Activated T-helper 17 cell treated with anti-CD3 and anti-CD28 coated beads, Interleukin-2, amount 50 U/mL, for 72 hours (primary cell): ENCODE data around the gene SHC2. TPM values are rescaled to one million over a fixed set of nuclear protein-coding genes. Genes with fewer than 3 reads are reported as not detected.

Experiments
- ATAC-seq: fragments of 150-1000 bp; cut with Tn5 transposase; replicated peaks from 2 replicates; pipeline ENCODE4 v1.10.0; 2021; ENCODE audit warnings: mild to moderate bottlenecking, moderate library complexity
- H3K27ac Mint-ChIP-seq: one replicate; pipeline ENCODE4 v1.8.0; 2022; ENCODE audit warnings: mixed read lengths
- H3K27me3 Mint-ChIP-seq: one replicate; pipeline ENCODE4 v1.8.0; 2022; ENCODE audit warnings: mixed read lengths
- H3K36me3 Mint-ChIP-seq: one replicate; pipeline ENCODE4 v1.8.0; 2022; ENCODE audit warnings: low read depth, mild to moderate bottlenecking, mixed read lengths
- H3K4me1 Mint-ChIP-seq: one replicate; pipeline ENCODE4 v1.8.0; 2022; ENCODE audit warnings: mixed read lengths
- H3K4me3 Mint-ChIP-seq: one replicate; pipeline ENCODE4 v1.8.0; 2022; ENCODE audit warnings: mild to moderate bottlenecking, mixed read lengths
- H3K9me3 Mint-ChIP-seq: one replicate; pipeline ENCODE4 v1.8.0; 2022; ENCODE audit warnings: mixed read lengths
- total RNA-seq, 2 donors: library from RNA; stranded (reverse); gene quantifications; one replicate each; pipeline ENCODE4 v1.2.3, GENCODE V29; 2022

SHC2 gene
- total RNA-seq, 2 donors from 2014 or later = 0.26 TPM; not detected in 1

- H3K27ac Mint-ChIP-seq = no peak overlapping the region
- H3K4me3 Mint-ChIP-seq = no peak overlapping the region
- H3K4me1 Mint-ChIP-seq = peaks cover 5% of the 10 kb centered on the region
- no peaks in the 10 kb centered on the region for H3K9me3 Mint-ChIP-seq
- H3K36me3 Mint-ChIP-seq = no peaks in the 10 kb centered on the region
- peaks cover 10% of the 10 kb centered on the region for H3K27me3 Mint-ChIP-seq
- no peak for ATAC-seq
Observed at GRCh38 chr19:407511-408440, 53.1 kb downstream of the SHC2 start.

- peaks cover 5% of the 10 kb centered on the region for H3K4me1 Mint-ChIP-seq
- H3K4me3 Mint-ChIP-seq = no peak overlapping the region
- no peaks in the 10 kb centered on the region for H3K9me3 Mint-ChIP-seq
- H3K36me3 Mint-ChIP-seq = no peaks in the 10 kb centered on the region
- no peak for ATAC-seq
- peaks cover 10% of the 10 kb centered on the region for H3K27me3 Mint-ChIP-seq
- H3K27ac Mint-ChIP-seq = no peak overlapping the region
Observed at GRCh38 chr19:406971-407510, 53.8 kb downstream of the SHC2 start.

- Mint-ChIP-seq H3K27me3 (peaks cover 10% of the 10 kb centered on the region), H3K36me3 (no peaks in the 10 kb centered on the region), H3K27ac (no peak overlapping the region), H3K4me1 (peaks cover 5% of the 10 kb centered on the region), H3K4me3 (no peak overlapping the region), H3K9me3 (no peaks in the 10 kb centered on the region)
- no peak for ATAC-seq
Observed at GRCh38 chr19:406135-406781, 54.6 kb downstream of the SHC2 start.

GRCh38 chr19:405121-405965 is 55.5 kb downstream of the SHC2 start:
- no peaks in the 10 kb centered on the region for H3K36me3 Mint-ChIP-seq
- peaks cover 10% of the 10 kb centered on the region for H3K27me3 Mint-ChIP-seq
- ATAC-seq = no peak
- H3K27ac Mint-ChIP-seq = no peak overlapping the region
- H3K4me3 Mint-ChIP-seq = no peak overlapping the region
- H3K4me1 Mint-ChIP-seq = peaks cover 5% of the 10 kb centered on the region
- no peaks in the 10 kb centered on the region for H3K9me3 Mint-ChIP-seq

GRCh38 chr19:403221-404027 is 57.4 kb downstream of the SHC2 start:
- ATAC-seq = no peak
- no peak overlapping the region for H3K4me3 Mint-ChIP-seq
- no peaks in the 10 kb centered on the region for H3K9me3 Mint-ChIP-seq
- peaks cover 4% of the 10 kb centered on the region for H3K27me3 Mint-ChIP-seq
- no peaks in the 10 kb centered on the region for H3K36me3 Mint-ChIP-seq
- H3K4me1 Mint-ChIP-seq = no peaks in the 10 kb centered on the region
- H3K27ac Mint-ChIP-seq = no peak overlapping the region

GRCh38 chr19:402786-403185 is 58.0 kb downstream of the SHC2 start:
- Mint-ChIP-seq H3K27ac (no peak overlapping the region), H3K4me3 (no peak overlapping the region)
- no peak for ATAC-seq

GRCh38 chr19:401866-402511 is 58.8 kb downstream of the SHC2 start:
- H3K4me3 Mint-ChIP-seq = no peak overlapping the region
- H3K9me3 Mint-ChIP-seq = no peaks in the 10 kb centered on the region
- no peak for ATAC-seq
- H3K27me3 Mint-ChIP-seq = peaks cover 4% of the 10 kb centered on the region
- H3K4me1 Mint-ChIP-seq = no peaks in the 10 kb centered on the region
- no peaks in the 10 kb centered on the region for H3K36me3 Mint-ChIP-seq
- H3K27ac Mint-ChIP-seq = no peak overlapping the region

More at GRCh38 chr19:402786-403185, 58.0 kb downstream of the SHC2 start:
- no peaks in the 10 kb centered on the region for H3K36me3 Mint-ChIP-seq
- H3K9me3 Mint-ChIP-seq = no peaks in the 10 kb centered on the region
- no peaks in the 10 kb centered on the region for H3K4me1 Mint-ChIP-seq
- H3K27me3 Mint-ChIP-seq = peaks cover 4% of the 10 kb centered on the region

- Mint-ChIP-seq H3K36me3 (no peaks in the 10 kb centered on the region), H3K9me3 (no peaks in the 10 kb centered on the region), H3K27me3 (peaks cover 4% of the 10 kb centered on the region), H3K4me3 (no peak overlapping the region), H3K4me1 (no peaks in the 10 kb centered on the region), H3K27ac (no peak overlapping the region)
- no peak for ATAC-seq
Observed at GRCh38 chr19:400976-401865, 59.6 kb downstream of the SHC2 start.

- no peak for ATAC-seq
- H3K4me1 Mint-ChIP-seq = peaks cover 5% of the 10 kb centered on the region
- no peak overlapping the region for H3K4me3 Mint-ChIP-seq
- no peak overlapping the region for H3K27ac Mint-ChIP-seq
- H3K36me3 Mint-ChIP-seq = no peaks in the 10 kb centered on the region
- peaks cover 5% of the 10 kb centered on the region for H3K9me3 Mint-ChIP-seq
- peaks cover 4% of the 10 kb centered on the region for H3K27me3 Mint-ChIP-seq
Observed at GRCh38 chr19:399370-399769, 61.5 kb downstream of the SHC2 start.

GRCh38 chr19:398719-399118 is 62.1 kb downstream of the SHC2 start:
- Mint-ChIP-seq H3K4me1 (peaks cover 5% of the 10 kb centered on the region), H3K4me3 (no peak overlapping the region)
- no peak for ATAC-seq

GRCh38 chr19:397941-398706 is 62.7 kb downstream of the SHC2 start:
- Mint-ChIP-seq H3K27ac (no peak overlapping the region), H3K4me3 (no peak overlapping the region), H3K27me3 (peaks cover 3% of the 10 kb centered on the region), H3K4me1 (peaks cover 8% of the 10 kb centered on the region), H3K9me3 (peaks cover 7% of the 10 kb centered on the region), H3K36me3 (peaks cover 3% of the 10 kb centered on the region)
- ATAC-seq = no peak

More at GRCh38 chr19:398719-399118, 62.1 kb downstream of the SHC2 start:
- Mint-ChIP-seq H3K27me3 (peaks cover 4% of the 10 kb centered on the region), H3K27ac (no peak overlapping the region), H3K36me3 (no peaks in the 10 kb centered on the region), H3K9me3 (peaks cover 5% of the 10 kb centered on the region)

- peaks cover 9% of the 10 kb centered on the region for H3K9me3 Mint-ChIP-seq
- no peak overlapping the region for H3K4me3 Mint-ChIP-seq
- no peaks in the 10 kb centered on the region for H3K27me3 Mint-ChIP-seq
- peaks cover 11% of the 10 kb centered on the region for H3K4me1 Mint-ChIP-seq
- ATAC-seq = no peak
- no peak overlapping the region for H3K27ac Mint-ChIP-seq
- H3K36me3 Mint-ChIP-seq = peaks cover 6% of the 10 kb centered on the region
Observed at GRCh38 chr19:397321-397720, 63.5 kb downstream of the SHC2 start.
